Measurements from ENCODE around the gene B3GALT6. TPM values are rescaled to one million over a fixed set of nuclear protein-coding genes. Genes with fewer than 3 reads are reported as not detected.

Gene B3GALT6
- total RNA-seq, 1 donor from 2014 or later = 27.1 TPM

GRCh38 chr1:1232796-1233566, 944 bp downstream of the B3GALT6 start:
- DNase-seq = no peak

- DNase-seq = no peak
Measured at GRCh38 chr1:1233567-1233892, 1.5 kb downstream of the B3GALT6 start.

- DNase-seq = no peak
Measured at GRCh38 chr1:1234180-1234808, 2.3 kb downstream of the B3GALT6 start.

- DNase-seq = no peak
Measured at GRCh38 chr1:1235016-1235744, 3.1 kb downstream of the B3GALT6 start.

GRCh38 chr1:1236176-1236763, 4.2 kb downstream of the B3GALT6 start:
- no peak for DNase-seq

GRCh38 chr1:1236945-1237873, 5.2 kb downstream of the B3GALT6 start:
- no peak for DNase-seq

- no peak for DNase-seq
Measured at GRCh38 chr1:1237874-1238701, 6.1 kb downstream of the B3GALT6 start.

- no peak for DNase-seq
Measured at GRCh38 chr1:1238702-1239178, 6.7 kb downstream of the B3GALT6 start.

- no peak for DNase-seq
Measured at GRCh38 chr1:1239227-1239613, 7.2 kb downstream of the B3GALT6 start.

- DNase-seq = no peak
Measured at GRCh38 chr1:1239614-1240347, 7.7 kb downstream of the B3GALT6 start.

- no peak for DNase-seq
Measured at GRCh38 chr1:1240348-1240732, 8.3 kb downstream of the B3GALT6 start.

- no peak for DNase-seq
Measured at GRCh38 chr1:1240822-1241587, 9.0 kb downstream of the B3GALT6 start.

GRCh38 chr1:1241588-1242219, 9.7 kb downstream of the B3GALT6 start:
- DNase-seq = no peak

GRCh38 chr1:1242461-1243265, 10.6 kb downstream of the B3GALT6 start:
- no peak for DNase-seq

GRCh38 chr1:1243266-1243660, 11.2 kb downstream of the B3GALT6 start:
- DNase-seq = no peak

GRCh38 chr1:1243807-1244191, 11.8 kb downstream of the B3GALT6 start:
- no peak for DNase-seq

- DNase-seq = no peak
Measured at GRCh38 chr1:1244192-1244811, 12.3 kb downstream of the B3GALT6 start.

Measured in occipital lobe (tissue), 2 donors.